Measurements from ENCODE around the gene AREL1. TPM values are rescaled to one million over a fixed set of nuclear protein-coding genes. Genes with fewer than 3 reads are reported as not detected.

The AREL1 gene
- total RNA-seq, 4 donors from 2014 or later: 18.0 to 44.2 (median 30.1) TPM

DNA sequence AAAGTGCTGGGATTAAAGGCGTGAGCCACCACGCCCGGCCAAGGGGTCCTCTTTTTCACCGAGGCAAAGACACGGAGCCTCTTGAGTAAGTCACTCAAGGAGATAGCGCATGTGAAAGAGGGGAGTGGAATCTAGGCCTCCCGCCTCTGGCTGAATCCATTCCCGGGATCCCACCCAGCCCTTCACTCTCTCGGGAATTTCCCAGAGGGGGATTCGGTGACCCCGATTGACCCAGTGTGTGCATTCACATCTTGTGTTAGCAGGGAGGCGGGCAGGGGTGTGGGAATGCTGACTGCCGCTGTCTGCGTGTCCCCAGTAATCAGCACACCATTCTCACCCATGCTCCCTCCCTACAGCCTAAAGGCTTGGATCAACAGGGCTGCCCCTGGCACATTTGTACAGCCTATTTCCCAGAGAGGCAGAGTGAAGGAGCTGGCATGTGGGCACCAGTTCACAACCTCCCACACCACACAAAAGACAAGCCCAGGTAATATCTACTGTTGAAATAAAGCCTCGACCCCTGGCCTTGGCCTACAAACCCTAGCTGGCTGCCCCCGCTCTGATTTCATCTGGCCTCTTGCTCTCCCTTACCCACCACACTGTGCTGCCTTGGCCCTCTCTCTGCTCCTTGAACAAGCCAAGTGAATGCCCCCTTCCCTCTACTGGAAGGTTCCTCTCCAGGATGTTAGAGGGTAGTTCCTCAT is 99.5 kb downstream of the AREL1 start:
- TF ChIP-seq EP300 (IDR thresholded peaks at IDR 0.05) (no peak), POLR2A (IDR thresholded peaks at IDR 0.05) (no peak), POLR2AphosphoS5 (IDR thresholded peaks at IDR 0.05) (no peak)
- TF ChIP-seq, protein P1, sequence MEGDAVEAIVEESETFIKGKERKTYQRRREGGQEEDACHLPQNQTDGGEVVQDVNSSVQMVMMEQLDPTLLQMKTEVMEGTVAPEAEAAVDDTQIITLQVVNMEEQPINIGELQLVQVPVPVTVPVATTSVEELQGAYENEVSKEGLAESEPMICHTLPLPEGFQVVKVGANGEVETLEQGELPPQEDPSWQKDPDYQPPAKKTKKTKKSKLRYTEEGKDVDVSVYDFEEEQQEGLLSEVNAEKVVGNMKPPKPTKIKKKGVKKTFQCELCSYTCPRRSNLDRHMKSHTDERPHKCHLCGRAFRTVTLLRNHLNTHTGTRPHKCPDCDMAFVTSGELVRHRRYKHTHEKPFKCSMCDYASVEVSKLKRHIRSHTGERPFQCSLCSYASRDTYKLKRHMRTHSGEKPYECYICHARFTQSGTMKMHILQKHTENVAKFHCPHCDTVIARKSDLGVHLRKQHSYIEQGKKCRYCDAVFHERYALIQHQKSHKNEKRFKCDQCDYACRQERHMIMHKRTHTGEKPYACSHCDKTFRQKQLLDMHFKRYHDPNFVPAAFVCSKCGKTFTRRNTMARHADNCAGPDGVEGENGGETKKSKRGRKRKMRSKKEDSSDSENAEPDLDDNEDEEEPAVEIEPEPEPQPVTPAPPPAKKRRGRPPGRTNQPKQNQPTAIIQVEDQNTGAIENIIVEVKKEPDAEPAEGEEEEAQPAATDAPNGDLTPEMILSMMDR (IDR thresholded peaks at IDR 0.05): no peak
- no peak overlapping the region for H3K4me3 ChIP-seq

DNA sequence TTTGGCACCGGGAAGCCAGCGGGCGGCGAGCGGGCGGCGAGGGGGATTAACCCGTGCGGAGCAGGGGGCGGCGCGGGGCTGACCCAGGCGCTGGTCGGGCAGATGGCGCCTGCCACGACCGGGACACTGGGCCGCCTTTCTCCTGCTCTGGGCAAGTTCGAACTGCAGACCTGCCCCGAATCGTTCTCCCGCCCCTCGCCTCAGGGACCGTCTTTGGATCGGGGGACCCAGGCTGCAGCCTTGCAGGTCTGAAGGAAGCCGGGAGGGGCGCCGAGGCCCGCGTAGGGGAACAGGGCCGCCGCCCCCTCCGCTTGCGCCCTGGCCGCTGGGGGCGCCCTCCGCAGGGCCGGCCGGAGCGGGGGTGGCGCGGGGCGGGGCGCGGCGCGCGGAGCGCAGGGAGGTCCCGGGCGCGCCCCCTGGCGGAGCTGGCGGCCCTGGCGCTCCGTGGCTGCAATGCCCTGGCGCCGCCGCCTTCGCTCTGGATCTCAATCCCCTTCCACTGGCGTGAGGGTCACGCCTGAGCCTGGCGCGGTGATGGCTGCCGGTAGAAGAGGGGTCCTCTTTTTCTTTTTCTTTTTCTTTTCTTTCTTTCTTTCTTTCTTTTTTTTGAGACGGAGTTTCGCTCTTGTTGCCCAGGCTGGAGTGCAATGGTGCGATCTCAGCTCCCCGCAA is 100.4 kb downstream of the AREL1 start:
- H3K27ac ChIP-seq: peak overlapping the region; percentile 30
- 10% methylated on average over 25 of the region's 69 CpGs for WGBS
- H3K27me3 ChIP-seq: peaks cover 4% of the 10 kb centered on the region
- H3K4me3 ChIP-seq: peak overlapping the region; percentile 57
- DNase-seq (ENCODE audit: low spot score in 2 of 2): peak in 1 of 2 donors; percentile 88
- H3K36me3 ChIP-seq: no peaks in the 10 kb centered on the region
- no peaks in the 10 kb centered on the region for H3K9me3 ChIP-seq
- H3K4me1 ChIP-seq: peaks cover 75% of the 10 kb centered on the region
- TF ChIP-seq, protein P1 (IDR thresholded peaks at IDR 0.05): peak; percentile 73 to 84
- no peak for TF ChIP-seq POLR2AphosphoS5 (IDR thresholded peaks at IDR 0.05)

More for the DNA sequence above, 99.5 kb downstream of the AREL1 start:
- Histone ChIP-seq H3K27ac (no peak overlapping the region), H3K36me3 (no peaks in the 10 kb centered on the region), H3K4me1 (peaks cover 84% of the 10 kb centered on the region), H3K9me3 (no peaks in the 10 kb centered on the region), H3K27me3 (peaks cover 4% of the 10 kb centered on the region)
- no peak for DNase-seq (ENCODE audit: low spot score in 2 of 2)
- 77% methylated on average over 16 of the region's 16 CpGs for WGBS

DNA sequence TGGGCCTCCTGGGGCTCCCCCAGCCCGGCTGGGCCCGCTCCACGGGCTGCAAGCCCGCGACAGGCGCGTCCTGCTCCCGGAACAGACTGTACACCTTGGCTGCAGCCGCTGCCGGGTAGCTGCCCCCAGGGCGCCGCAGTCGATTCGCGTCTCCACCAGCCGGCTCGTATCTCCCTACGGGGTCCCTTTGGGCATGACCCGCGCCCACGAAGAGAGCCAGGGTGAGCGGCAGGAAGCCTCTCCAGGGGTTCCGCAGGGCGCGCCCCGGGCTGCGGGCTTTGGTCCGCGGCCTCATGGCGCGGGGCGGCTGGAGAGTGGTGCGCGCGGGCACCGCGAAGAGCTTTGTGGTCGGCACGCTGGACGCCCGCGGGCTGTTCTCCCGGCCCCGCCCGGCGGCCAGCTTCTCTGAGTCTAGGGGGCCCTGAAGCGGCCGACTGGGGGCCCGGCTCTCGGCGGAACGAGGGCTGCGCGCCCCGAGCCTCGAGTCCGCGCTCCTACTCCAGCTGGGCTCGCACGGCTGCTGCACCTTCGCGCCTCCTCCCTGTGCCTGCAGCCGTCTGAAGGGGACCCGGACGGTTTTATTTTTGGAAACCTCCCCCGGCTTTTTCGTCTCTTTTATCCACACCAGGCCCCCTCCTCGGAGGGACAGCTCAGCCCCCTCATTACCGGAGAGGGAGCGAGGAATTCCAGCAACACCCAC is 101.1 kb downstream of the AREL1 start, which contains the start of gene LTBP2:
TSS of gene LTBP2 (minus strand) at position 588 of the 700 bp plus-strand sequence. CDS start at position 295, 293 bp downstream.
- 4% methylated on average over 19 of the region's 70 CpGs for WGBS
- peaks cover 4% of the 10 kb centered on the region for H3K27me3 ChIP-seq
- no peak for DNase-seq (ENCODE audit: low spot score in 2 of 2)
- H3K4me1 ChIP-seq: peaks cover 68% of the 10 kb centered on the region
- H3K4me3 ChIP-seq: peak within 1 kb of the TSS; percentile 57
- no peak for TF ChIP-seq POLR2AphosphoS5 (IDR thresholded peaks at IDR 0.05)
- TF ChIP-seq, protein P1 (IDR thresholded peaks at IDR 0.05): no peak
- TF ChIP-seq EP300 (IDR thresholded peaks at IDR 0.05): no peak
- no peak for TF ChIP-seq POLR2A (IDR thresholded peaks at IDR 0.05)
- no peaks in the 10 kb centered on the region for H3K9me3 ChIP-seq
- H3K27ac ChIP-seq: peak within 1 kb of the TSS; percentile 30
- no peaks in the 10 kb centered on the region for H3K36me3 ChIP-seq

Other genes with a start within 250 kb of the AREL1 start
- 100 to 1,000 TPM; 274 to 450 (median 338) TPM for gene NPC2, start 219.8 kb downstream of the AREL1 start, total RNA-seq
- gene ISCA2, start 219.3 kb downstream of the AREL1 start, total RNA-seq: 10 to 100 TPM in 2 of 4 donors, 1 to 10 TPM in 2; 7.9 to 14.7 (median 11.2) TPM
- 10 to 100 TPM; 19.6 to 36.0 (median 26.2) TPM for gene LTBP2, start 100.8 kb downstream of the AREL1 start, total RNA-seq
- gene FCF1, start 64 bp upstream of the AREL1 start, total RNA-seq: 10 to 100 TPM; 25.3 to 32.5 (median 27.3) TPM
- gene YLPM1, start 50.2 kb upstream of the AREL1 start, total RNA-seq: 100 to 1,000 TPM in 1 of 4 donors, 10 to 100 TPM in 3; 42.9 to 118 (median 58.2) TPM
- gene PROX2, start 163.1 kb upstream of the AREL1 start, total RNA-seq: under 1 TPM in 3 of 4 donors, not detected in 1; 0.10 to 0.97 (median 0.11) TPM
- 100 to 1,000 TPM in 1 of 4 donors, 10 to 100 TPM in 3; 79.1 to 190 (median 97.2) TPM for gene DLST, start 168.8 kb upstream of the AREL1 start, total RNA-seq
- 1 to 10 TPM in 3 of 4 donors, under 1 TPM in 1; 0.86 to 7.5 (median 1.8) TPM for gene RPS6KL1, start 210.2 kb upstream of the AREL1 start, total RNA-seq
- 10 to 100 TPM in 1 of 4 donors, 1 to 10 TPM in 3; 3.5 to 10.5 (median 7.9) TPM for gene PGF, start 242.5 kb upstream of the AREL1 start, total RNA-seq

All from suprapubic skin (tissue), 4 donors.